T-helper 22 cell (primary cell): ENCODE data around the gene UQCRHL.
"Not testable (repeated sequence)": the region's sequence is repeated elsewhere in the genome, so short reads cannot be mapped to it uniquely, and the experiment has no call there.

Experiments used
- DNase-seq: peaks from one replicate; pipeline ENCODE4 v3.0.0-alpha.2; 2020; ENCODE audit warnings: low read depth

The UQCRHL gene

DNA sequence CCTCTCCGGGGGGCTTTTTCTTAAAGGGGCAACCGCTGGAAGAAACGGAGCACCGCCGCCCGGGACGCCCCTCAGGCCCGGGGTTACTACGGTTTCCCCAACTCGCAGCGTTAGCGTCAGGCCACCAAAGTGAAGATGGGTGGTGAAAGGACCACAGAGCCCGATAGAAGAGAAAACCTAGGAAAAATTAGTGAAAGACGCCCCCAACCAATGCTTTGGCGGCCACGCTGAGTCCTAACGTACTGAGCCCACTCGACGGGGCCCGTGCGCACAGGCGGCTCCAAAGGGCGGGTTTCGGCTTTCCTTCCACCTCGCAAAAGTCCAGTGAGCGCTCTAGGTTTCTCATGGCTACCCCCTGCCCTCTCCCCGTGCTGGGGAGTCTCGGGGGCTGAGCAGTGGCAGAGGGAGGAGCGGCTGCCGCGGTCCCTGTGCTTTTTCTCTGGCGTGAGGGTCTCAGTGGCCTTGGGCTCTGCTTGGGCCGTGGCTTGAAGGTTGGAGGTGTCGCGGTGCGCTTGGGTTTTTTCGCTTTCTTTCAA, 27.8 kb upstream of the UQCRHL start:
- DNase-seq: peak; percentile 5

DNA sequence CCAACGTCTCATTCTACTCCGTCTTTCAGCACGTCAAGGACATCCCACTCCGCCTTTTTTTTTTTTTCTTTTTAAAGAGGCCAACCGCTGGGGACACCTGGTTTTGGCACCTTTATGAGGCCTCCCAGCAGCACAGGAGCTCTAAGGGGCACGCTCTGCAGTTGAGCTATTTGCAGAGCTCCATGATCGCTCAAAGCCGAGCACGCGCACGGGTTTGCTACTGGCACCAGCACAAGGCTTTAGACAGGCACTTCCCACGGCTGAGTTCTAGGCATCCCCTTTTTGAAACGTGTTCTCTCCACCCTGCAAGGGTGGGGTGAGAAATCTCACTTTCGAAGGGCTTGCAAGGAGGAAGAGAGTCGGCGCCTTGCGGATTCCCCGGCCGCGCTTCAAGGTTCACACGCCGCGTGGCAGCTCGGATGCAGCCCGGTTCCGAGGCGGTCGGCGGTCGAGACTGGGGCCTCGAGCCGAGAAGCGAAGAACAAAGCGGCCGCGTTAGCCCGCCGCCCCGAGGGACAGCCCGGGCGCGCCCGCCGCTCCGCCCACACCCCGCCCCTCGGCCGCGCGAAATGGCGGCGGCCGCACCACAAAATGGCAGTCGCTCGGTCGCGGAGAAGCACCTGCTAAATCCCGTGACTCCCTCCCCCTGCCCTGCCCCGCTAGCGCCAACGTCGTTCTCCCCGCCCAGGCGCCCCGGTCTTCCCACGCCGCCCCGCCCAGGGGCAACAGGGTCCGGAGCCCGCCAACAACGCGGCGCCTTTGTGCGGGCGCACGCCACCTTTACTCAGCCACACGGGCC, 27.2 kb upstream of the UQCRHL start:
- peak; percentile 80 for DNase-seq

- no peak for DNase-seq
Observed at GRCh38 chr1:15833842-15834405, 26.5 kb upstream of the UQCRHL start.

- peak; percentile 49 for DNase-seq
Observed at GRCh38 chr1:15833069-15833679, 25.7 kb upstream of the UQCRHL start.

DNA sequence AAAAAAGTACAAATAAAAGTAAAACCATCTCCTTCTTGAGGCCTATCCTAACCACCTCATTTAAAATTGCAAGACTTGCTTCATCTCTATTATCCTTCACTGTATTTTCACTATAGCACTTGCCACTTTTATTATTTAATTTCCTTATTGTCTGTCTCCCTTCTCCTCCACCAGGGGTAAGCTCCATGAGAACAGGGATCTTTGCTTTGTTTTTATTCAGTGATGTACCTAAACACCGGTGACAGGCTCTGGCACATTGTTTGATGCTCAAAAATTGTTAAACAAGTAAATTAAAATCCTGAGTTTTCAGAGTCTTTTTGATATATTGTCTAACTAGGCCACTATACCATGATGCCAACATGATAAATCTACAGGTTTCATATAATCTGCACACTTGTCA, 22.8 kb upstream of the UQCRHL start:
- DNase-seq: no peak

DNA sequence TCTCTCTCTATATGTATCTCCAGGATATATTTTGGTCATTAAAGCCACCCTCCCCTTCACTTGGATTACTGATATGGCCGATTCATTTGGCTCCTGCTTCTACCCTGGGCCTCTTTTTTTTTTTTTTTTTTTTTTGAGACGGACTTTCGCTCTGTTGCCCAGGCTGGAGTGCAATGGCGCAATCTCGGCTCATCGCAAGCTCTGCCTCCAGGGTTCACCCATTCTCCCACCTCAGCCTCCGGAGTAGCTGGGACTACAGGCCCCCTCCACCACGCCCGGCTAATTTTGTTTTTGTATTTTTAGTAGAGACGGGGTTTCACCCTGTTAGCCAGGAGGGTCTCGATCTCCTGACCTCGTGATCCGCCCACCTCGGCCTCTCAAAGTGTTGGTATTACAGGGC, 21.5 kb upstream of the UQCRHL start:
- DNase-seq: not testable (repeated sequence)

DNA sequence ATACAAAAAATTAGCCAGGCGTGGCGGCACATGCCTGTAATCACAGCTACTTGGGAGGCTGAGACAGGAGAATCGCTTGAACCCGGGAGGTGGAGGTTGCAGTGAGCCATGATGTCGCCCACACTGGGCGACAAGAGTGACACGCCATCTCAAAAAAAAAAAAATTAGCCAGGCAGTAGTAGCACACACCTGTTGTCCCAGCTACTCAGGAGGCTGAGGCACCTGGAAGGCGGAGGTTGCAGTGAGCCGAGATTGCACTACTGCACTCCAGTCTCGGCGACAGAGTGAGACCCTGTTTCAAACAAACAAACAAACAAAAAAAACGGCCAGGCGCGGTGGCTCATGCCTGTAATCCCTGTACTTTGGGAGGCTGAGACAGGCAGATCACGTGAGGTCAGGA, 20.1 kb upstream of the UQCRHL start:
- DNase-seq: not testable (repeated sequence)

DNA sequence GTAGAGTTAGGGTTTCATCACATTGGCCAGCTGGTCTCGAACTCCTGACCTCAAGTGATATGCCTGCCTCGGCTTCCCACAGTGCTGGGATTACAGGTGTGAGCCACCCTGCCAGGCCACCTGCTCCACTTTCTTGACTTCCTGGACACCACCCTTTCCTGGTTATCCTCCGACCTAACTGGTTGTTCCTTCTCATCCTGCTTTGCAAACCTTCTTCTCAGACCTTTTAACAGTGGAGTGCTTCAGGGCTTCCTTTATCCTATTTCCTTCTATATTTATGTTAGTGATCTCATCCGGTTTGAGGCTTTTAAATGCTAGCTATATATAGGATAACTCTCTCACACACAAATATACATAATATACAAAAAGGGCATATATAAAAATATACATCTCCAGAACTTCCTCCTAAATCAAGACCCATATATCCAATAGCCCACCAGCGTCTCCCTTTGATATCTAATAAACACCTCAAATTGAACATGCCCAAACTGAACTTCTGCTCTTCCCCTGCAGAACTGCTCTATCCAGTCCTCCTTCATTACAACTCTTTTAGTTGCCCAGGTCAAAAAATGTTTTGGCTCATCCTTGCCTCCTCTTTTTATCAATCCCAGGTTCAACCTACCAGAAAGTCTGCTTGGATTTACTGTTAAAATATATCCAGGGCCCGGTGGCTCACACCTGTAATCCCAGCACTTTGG, 19.5 kb upstream of the UQCRHL start:
- DNase-seq: no peak

- no peak for DNase-seq
Observed at GRCh38 chr1:15825800-15826199, 18.4 kb upstream of the UQCRHL start.

GRCh38 chr1:15820478-15820877, 13.0 kb upstream of the UQCRHL start:
- DNase-seq: no peak

DNA sequence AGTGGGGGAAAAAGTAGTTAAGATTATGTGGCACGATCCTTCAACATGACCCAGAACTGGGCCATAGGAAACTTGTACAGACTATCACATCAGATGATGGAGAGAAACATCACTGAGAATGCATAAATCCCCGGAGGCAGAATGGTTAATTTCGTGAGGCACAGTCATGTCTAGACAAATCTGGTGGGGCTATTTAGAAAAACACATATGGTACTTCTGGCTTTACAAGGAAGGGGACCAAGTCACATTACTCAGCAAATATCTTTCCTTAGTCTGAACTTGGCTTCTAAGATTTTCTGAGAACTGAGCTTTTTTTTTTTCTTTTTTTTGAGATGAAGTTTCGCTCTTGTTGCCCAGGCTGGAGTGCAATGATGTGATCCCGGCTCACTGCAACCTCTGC, 9.2 kb upstream of the UQCRHL start:
- DNase-seq: no peak

DNA sequence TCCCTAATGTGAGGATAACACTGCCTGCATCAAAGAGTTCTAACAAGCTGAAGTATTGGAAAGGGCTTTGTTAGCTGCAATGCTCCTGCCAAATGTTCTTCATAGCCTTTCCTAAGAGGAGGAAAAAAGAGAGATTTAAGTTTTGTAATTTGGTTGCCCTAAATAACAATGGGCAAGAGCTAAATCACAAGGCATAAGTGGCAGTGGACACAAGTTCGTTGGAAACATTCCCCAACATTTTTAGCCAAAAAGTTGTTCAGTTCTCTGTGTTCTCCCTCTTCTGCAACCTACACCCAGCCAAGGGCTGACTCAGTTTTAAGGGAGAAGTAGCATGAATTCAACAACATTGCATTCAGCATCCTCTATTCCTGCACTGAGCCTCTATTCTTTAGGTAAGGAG, 2.6 kb upstream of the UQCRHL start:
- DNase-seq: no peak

DNA sequence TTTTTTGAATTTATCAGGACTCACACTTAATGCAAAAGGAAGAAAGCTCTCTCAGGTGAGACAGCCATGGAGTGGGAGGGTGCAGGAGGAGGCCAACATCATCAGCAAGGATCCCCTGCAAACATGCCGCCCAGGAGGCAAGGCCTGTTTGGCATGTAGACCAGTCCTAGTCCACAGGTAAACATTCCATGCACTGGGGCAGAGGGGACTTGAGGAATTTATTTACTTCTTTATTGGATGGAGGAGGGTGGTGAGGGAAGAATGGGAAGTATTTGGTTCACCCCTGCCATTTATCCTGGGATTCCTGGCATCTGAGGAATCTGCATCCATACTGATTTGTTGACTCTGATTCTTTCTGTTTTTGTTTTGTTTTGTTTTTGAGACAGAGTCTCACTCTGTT, 1.5 kb upstream of the UQCRHL start:
- no peak for DNase-seq

- no peak for DNase-seq
Observed at GRCh38 chr1:15807121-15807520, 328 bp downstream of the UQCRHL start.

DNA sequence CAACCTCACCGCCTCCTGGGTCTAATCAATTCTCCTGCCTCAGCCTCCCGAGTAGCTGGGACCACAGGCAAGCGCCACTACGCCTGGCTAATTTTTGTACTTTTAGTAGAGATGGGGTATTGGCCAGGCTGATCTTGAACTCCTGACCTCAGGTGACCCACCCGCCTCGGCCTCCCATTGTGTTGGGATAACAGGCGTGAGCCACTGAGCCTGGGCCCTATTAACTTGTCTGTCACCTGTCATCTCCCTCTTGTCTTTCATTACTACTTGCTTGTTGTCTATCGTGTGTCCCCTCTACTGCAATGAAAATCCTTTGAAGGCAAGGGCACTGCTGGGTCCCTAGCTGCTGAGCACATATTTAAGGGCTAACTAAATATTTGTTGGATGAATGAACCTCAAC, 3.4 kb downstream of the UQCRHL start:
- DNase-seq: no peak

- no peak for DNase-seq
Observed at GRCh38 chr1:15803380-15803779, 4.1 kb downstream of the UQCRHL start.

GRCh38 chr1:15802234-15802965, 5.0 kb downstream of the UQCRHL start:
- no peak for DNase-seq

DNA sequence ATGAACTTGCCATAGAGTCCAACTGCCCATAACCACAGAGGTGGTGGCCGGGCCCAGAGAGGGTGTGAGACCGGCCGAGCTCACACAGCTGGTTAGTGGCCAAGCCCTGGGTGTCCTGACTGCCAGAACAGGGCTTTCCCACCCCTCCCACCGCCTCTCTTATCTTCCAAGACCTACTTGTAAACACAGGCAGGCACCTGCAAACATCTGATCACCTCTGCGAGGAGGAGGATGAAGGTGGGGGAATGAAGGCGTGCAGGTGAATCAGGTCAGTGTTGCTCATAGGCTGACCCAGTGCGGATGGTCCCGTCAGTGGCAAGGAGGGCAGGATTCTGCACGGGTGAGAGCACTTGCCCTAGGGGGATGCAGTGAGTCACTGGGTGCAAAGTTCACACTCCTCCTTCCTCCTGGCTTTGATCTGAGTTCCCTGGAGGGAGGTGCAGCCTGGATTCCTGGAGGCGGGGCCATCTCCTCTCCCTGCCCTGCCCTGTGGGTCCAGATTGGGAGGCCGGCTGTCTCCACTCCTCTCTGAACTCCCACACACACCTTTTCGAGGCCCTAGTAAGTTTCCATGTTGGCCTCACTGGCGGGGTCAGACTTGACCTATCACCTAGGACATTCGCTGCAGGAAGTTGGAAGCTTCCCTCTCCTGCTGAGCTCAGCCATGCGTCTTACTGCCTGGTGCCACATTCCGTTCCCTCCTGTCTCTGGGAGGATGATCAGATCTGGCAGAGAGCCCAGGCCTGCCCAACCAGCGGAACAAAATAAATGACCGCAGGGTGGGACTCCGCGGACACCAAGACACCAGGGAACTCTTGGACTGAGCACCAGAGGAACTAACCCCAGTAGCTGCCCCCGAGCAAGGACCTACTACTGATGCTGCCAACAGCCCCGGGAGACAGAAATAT, 7.3 kb downstream of the UQCRHL start:
- DNase-seq: no peak

DNA sequence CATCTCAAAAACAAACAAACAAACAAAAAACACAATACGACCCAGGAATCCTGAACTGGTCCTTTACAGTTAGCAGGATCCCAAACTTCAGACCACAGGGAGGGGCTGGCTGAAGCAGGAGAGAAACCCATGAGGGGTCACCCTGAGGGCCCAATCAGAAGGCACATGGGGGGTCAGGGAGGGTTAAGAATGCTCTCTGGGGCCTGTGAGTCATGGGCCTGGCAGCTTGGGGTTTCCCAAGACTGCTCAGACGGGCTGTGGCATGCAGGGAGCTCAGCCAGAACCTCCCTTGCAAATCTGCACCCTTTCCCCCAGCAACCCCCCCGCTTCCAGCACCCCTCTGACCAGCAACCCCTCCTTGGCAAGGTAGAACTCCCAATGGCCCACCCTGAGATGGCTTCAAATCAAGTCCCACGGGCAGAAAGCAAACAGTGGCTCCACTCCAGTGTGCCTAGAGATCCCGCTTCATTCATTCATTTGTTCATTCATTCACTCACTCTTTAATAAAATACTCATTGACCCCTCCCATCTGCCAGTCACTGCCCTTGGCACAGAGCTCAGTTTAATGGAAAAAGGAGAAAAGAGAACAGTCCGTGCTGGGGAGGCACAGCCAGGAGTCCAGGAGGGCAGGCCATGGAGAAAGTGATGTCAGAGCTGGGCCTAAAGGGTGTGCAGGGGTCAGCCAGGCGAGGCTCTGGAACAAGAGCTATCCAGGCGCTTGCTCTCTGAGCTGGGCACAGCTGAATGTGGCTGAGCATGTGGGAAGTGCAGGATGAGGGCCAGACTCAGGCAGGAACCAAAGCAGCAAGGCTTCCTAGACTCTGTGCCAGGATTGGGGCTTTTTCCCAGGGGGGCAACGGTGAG, 8.2 kb downstream of the UQCRHL start:
- DNase-seq: no peak
